ENCODE results near the gene SLC25A26. TPM values are rescaled to one million over a fixed set of nuclear protein-coding genes. Genes with fewer than 3 reads are reported as not detected.

SLC25A26 gene
- total RNA-seq, 1 experiment from 2014 or later: 23.8 TPM

- TF ChIP-seq ZBTB33 (IDR thresholded peaks at IDR 0.05; ENCODE audit: extremely low read depth, insufficient replicate concordance, low read length): no peak
- TF ChIP-seq SP1 (IDR thresholded peaks at IDR 0.05; ENCODE audit: low read depth): no peak
- TF ChIP-seq ZFX (IDR thresholded peaks at IDR 0.05): no peak
- TF ChIP-seq FOSL1 (IDR thresholded peaks at IDR 0.05; ENCODE audit: low read depth): no peak
- TF ChIP-seq JUND (IDR thresholded peaks at IDR 0.05): no peak
- no peak for TF ChIP-seq REST (IDR thresholded peaks at IDR 0.05; ENCODE audit: low read depth)
These were observed 10.0 kb upstream of the SLC25A26 start (continued) for GRCh38 chr3:66210687-66211295.

- intact Hi-C loops (cut with micrococcal nuclease): no loop called here
- Histone ChIP-seq H2AFZ (ENCODE audit: low read depth, low read length, poor library complexity, severe bottlenecking) (no peak overlapping the region), H3K9me3 (ENCODE audit: control insufficient read depth in 1 of 2, insufficient read depth in 1 of 2, low read depth in 1 of 2, low read length in 2 of 2) (peaks cover 0 to 4% of the 10 kb centered on the region in 2 experiments; a peak in 1 of 4 replicates), H3K27ac (ENCODE audit: low read depth, low read length) (no peak overlapping the region), H3K27me3 (ENCODE audit: insufficient read depth, low read length) (no peaks in the 10 kb centered on the region), H3K9me2 (ENCODE audit: insufficient read depth) (no peaks in the 10 kb centered on the region), H3K4me3 (replicated peaks in 1 of 2; ENCODE audit: low read depth in 1 of 2, low read length in 2 of 2) (no peak overlapping the region), H3K79me2 (ENCODE audit: insufficient read depth, low read length) (no peaks in the 10 kb centered on the region), H3K4me2 (ENCODE audit: low read length) (no peak overlapping the region), H4K20me1 (ENCODE audit: insufficient read depth) (no peaks in the 10 kb centered on the region), H3K36me3 (ENCODE audit: control insufficient read depth in 1 of 2, insufficient read depth in 2 of 2, low read length in 2 of 2) (no peaks in the 10 kb centered on the region), H3K4me1 (ENCODE audit: control insufficient read depth in 1 of 2, insufficient read depth in 2 of 2, low read length in 2 of 2) (no peaks in the 10 kb centered on the region), H3K9ac (ENCODE audit: low read length) (no peak overlapping the region)
- no peak for ATAC-seq
- DNase-seq (ENCODE audit: low read depth, low spot score): no peak
- ChIA-PET RAD21 (ENCODE audit: low non-redundant PET in 1 of 2, low total read pairs in 2 of 2, uncharacterized antibody in 2 of 2, unreplicated experiment in 2 of 2) (no interaction called here), CTCF (no interaction called here), POLR2A (no interaction called here)
- BruUV-seq (replicated peaks): no TSS peak
- TF ChIP-seq EGR1 (IDR thresholded peaks at IDR 0.05; ENCODE audit: low read depth): no peak
- TF ChIP-seq MAX (IDR thresholded peaks at IDR 0.05): no peak
- no peak for TF ChIP-seq ATF3 (IDR thresholded peaks at IDR 0.05)
- no peak for TF ChIP-seq CBX3 (IDR thresholded peaks at IDR 0.05; ENCODE audit: low read depth)
- TF ChIP-seq FOSL1 (IDR thresholded peaks at IDR 0.05; ENCODE audit: low read depth): no peak
- no peak for TF ChIP-seq SIN3A (IDR thresholded peaks at IDR 0.05; ENCODE audit: low read depth)
- TF ChIP-seq POLR2A (IDR thresholded peaks at IDR 0.05; ENCODE audit: borderline replicate concordance, extremely low read depth, insufficient read depth, insufficient read length): no peak
- TF ChIP-seq POLR2AphosphoS5 (IDR thresholded peaks at IDR 0.05; ENCODE audit: low read depth, low read length): no peak
- no peak for TF ChIP-seq ZNF274 (IDR thresholded peaks at IDR 0.05; ENCODE audit: low read depth, low read length)
- TF ChIP-seq TCF7L2 (IDR thresholded peaks at IDR 0.05; ENCODE audit: borderline replicate concordance, extremely low read depth, insufficient read depth, insufficient read length): no peak
- no peak for TF ChIP-seq EZH2phosphoT487 (IDR thresholded peaks at IDR 0.05; ENCODE audit: borderline replicate concordance)
- no peak for TF ChIP-seq ZBTB33 (IDR thresholded peaks at IDR 0.05; ENCODE audit: extremely low read depth, insufficient replicate concordance, low read length)
- no peak for TF ChIP-seq YY1 (IDR thresholded peaks at IDR 0.05; ENCODE audit: extremely low read depth, insufficient replicate concordance, low read depth, low read length)
These were observed 9.0 kb upstream of the SLC25A26 start for GRCh38 chr3:66211779-66212178.

Measured in HCT116 (cell line).